ENCODE data around the gene ZNF785.
"Not testable (repeated sequence)": the region's sequence is repeated elsewhere in the genome, so short reads cannot be mapped to it uniquely, and the experiment has no call there.

The ZNF785 gene

GRCh38 chr16:30602616-30603277 lies 17.2 kb upstream of the ZNF785 start:
- DNase-seq (ENCODE audit: low read depth in 1 of 2, low spot score in 1 of 2), result no peak

DNA sequence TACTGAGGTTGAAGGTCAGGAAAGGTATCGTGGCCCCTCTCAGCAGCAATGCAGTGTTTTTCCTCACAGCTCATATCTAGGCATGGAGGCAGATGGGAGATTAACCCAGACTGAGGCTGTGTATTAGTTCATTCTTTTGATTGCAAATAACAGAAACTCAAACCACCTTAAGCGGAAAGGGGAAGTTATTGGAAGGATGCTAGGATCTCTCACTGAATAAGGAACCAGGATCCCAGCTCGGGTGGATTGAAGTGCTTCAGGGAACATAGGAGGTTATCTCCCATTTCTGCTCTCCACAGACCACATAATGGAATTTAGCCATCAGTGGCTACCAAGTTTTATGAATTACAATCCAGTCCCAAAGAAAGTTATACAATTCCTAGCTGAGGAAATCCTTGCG lies 16.5 kb upstream of the ZNF785 start:
- no peak for DNase-seq (ENCODE audit: low read depth in 1 of 2, low spot score in 1 of 2)

- no peak for DNase-seq (ENCODE audit: low read depth in 1 of 2, low spot score in 1 of 2)
These were observed 15.4 kb upstream of the ZNF785 start for GRCh38 chr16:30600929-30601328.

DNA sequence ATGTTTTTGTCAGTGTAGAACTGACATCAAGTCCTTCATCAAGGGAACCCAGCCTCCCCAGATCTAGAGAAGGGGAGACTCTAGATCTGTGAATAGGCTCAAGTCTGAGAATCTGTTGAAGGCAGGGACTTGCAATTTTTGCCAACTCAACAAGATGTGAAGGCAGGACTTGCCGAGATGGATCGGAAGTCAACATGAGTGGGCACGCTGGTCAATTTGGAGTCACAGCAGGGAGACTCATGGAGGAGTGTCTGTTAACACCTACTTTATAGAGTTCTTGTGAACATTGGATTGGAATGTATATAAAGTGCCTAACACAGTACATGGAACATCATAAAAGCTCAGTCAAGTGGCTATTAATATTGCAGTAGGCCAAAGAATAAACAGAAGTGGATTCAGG lies 14.7 kb upstream of the ZNF785 start:
- DNase-seq (ENCODE audit: low read depth in 1 of 2, low spot score in 1 of 2), result no peak

DNA sequence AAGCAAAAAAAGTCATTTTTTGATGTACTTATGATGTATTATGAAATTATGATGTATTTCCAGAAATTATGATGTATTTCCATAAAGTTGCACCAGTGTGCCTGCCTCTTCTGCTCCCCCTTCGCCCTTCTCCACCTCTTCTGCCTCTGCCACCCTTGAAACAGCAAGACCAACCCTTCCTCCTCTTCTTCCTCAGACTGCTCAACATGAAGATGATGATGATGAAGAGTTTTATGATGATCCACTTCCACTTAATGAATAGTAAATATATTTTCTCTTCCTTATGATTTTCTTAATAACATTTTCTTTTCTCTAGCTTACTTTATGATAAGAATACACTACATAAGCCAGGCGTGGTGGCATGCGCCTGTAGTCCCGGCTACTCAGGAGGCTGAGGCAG lies 7.4 kb upstream of the ZNF785 start:
- DNase-seq (ENCODE audit: low read depth in 1 of 2, low spot score in 1 of 2), result no peak

- not testable (repeated sequence) for DNase-seq (ENCODE audit: low read depth in 1 of 2, low spot score in 1 of 2)
These were observed 5.4 kb upstream of the ZNF785 start for GRCh38 chr16:30590869-30591268.

GRCh38 chr16:30589582-30589981 lies 4.1 kb upstream of the ZNF785 start:
- not testable (repeated sequence) for DNase-seq (ENCODE audit: low read depth in 1 of 2, low spot score in 1 of 2)

- no peak for DNase-seq (ENCODE audit: low read depth in 1 of 2, low spot score in 1 of 2)
These were observed 3.2 kb upstream of the ZNF785 start for GRCh38 chr16:30588651-30589050.

DNA sequence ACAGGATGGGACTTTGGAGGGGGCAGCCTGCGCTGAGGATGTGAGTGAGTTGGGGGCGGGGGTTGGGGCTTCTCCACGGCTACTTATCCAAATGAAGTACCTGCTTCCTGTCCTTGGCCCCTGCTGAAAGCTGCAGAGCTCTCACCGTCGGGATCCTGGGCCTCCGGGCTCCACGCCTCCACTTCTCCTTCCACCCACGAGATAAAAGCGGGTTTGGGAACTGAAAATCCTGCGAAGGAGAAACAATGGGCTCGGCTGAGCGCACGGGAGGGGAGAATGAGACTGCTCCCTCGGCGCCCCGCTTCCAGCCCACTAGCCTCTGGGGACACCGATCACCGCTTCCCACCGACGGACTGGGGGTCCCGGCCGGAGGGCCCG lies 486 bp downstream of the ZNF785 start:
- no peak for DNase-seq (ENCODE audit: low read depth in 1 of 2, low spot score in 1 of 2)

DNA sequence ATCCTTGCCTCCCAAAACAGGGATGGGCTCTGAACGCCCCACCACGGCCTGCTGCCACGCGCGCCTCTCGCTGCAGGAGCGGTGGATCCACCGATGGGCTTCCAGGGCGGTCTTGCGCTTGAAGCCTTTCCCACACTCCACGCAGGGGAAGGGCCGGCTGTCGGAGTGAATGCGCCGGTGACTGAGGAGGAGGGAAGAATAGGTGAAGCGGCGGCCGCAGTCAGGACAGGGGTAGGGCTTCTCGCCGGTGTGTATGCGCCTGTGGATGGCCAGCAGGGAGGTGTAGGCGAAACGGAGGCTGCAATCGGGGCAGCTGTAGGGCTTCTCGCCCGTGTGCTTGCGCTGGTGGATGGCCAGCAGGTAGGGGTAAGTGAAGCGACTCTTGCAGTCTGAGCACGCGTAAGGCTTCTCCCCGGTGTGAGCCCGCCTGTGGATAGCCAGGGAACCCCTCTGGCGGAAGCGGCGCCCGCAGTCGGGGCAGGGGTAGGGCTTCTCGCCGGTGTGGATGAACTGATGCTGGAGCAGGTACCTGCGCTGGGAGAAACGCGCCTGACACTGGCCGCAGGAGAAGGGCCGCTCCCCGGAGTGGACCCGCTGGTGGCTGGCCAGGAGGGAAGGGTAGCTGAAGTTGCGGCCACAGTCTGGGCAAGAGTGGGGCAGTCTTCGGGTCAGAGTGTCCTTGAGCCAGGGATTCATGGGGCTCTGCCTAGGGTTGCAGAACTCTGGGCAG lies 2.7 kb downstream of the ZNF785 start:
- DNase-seq (ENCODE audit: low read depth in 1 of 2, low spot score in 1 of 2), result no peak

GRCh38 chr16:30581457-30581856 lies 4.0 kb downstream of the ZNF785 start:
- DNase-seq (ENCODE audit: low read depth in 1 of 2, low spot score in 1 of 2), result no peak

DNA sequence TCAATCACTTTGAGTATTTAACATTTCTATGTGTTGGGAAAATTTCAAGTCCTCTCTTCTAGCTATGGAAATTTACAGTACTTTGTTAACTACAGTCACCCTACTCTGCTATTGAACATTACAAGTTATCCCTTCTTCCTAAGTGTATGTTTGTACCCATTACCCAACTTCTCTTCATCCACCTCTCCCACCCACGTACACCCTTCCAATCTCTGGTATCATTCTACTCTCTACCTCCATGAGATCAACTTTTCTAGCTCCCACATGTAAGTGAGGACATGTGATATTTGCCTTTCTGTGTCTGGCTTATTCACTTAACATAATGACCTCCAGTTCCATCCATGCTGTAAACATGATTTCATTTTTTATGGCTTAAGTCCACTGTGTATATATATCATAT lies 10.8 kb downstream of the ZNF785 start:
- DNase-seq (ENCODE audit: low read depth in 1 of 2, low spot score in 1 of 2), result no peak

DNA sequence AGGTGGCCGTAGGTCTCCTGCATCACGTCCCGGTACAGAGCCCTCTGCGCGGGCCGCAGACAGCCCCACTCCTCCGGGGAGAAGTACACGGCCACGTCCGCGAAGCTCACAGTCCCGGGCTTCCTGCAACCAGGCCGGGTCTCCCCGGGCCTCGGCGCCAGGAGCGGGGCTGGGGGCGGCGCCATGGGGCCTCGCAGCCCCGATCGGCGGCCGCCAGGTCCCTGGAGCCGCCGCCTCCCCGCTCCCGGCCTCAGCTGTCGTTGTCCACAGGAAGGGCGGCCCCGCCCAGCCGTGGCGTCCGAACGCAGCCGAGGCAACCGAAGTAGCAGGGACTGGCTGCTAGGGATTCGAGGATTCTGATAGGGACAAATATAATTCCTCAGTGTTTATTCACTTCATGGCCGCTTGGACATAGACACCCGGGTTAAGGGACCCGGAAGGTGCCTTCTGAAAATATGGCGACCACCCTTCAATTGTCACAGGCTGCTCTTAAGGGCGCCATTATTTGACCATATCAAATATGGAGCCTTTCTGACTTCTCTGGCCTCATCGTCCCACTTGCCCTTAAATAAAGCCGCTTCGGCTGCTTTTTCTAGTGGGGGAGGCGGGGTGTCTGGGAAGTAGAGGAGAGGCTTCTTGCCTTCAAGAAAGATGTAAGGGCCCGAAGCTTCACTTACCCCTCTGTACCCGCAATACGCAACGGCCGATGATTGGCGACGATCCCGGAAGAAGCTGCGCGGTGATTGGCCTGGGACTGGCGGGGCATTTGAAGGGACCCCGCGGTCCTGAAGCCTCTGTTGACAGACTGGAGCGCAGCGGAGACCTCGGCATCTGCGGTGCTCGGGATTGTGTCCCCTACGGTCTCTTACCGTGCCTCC lies 13.8 kb downstream of the ZNF785 start, which contains the start of gene ZNF688:
ZNF688 (minus strand) TSS at position 270 of the 878 bp plus-strand sequence; CDS start at position 185, 85 bp downstream.
- DNase-seq (ENCODE audit: low read depth in 1 of 2, low spot score in 1 of 2), result peak; percentile 72 to 95

- no peak for DNase-seq (ENCODE audit: low read depth in 1 of 2, low spot score in 1 of 2)
These were observed 14.7 kb downstream of the ZNF785 start for GRCh38 chr16:30570636-30571444.

- DNase-seq (ENCODE audit: low read depth in 1 of 2, low spot score in 1 of 2), result no peak
These were observed 15.5 kb downstream of the ZNF785 start for GRCh38 chr16:30569746-30570635.

DNA sequence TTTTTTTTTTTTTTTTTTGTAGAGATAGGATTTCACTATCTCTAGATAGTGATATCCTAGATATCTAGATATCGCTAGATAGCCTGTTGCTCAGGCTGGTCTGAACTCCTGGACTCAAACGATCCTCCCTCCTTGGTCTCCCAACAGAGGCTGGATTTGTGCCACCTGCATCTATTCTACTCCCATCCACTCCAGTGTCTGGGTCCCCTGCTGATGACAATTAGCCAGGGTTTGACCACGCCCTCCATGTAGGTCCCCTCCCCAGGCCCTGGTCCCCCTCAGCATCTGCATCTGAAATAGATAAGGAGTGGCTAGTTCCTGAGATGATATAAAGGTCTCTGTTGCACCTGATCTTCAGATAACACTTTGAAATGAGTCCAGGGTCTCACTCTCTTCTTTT lies 16.2 kb downstream of the ZNF785 start:
- DNase-seq (ENCODE audit: low read depth in 1 of 2, low spot score in 1 of 2), result no peak

DNA sequence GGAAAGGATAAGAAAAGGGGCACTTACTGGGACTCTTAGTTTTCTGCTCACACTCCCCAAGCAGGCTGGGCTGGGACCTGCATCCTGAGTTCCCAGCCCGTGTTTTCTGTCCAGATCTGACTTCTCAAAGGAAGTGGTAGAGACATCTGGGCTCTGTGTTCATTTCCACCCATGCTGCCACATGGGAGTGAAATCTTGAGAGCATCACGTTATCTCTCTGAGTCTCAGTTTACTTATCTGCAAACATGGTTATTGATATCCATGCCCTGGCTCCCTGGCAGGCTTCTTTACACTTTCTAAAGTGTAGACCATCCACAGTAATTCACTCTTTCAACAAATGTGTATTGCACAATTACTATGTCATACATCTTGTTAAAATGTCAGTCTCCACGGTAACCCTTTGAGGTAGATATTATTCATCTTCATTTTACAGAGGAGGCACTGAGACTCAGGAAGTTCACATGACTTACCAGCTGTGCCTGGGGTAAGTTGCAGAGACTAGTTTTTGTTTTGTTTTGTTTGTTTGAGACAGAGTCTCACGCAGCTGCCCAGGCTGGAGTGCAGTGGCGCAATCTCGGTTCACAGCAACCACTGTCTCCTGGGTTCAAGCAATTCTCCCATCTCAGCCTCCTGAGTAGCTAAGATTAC lies 17.4 kb downstream of the ZNF785 start:
- peak in 1 of 2 donors; percentile 42 for DNase-seq (ENCODE audit: low read depth in 1 of 2, low spot score in 1 of 2)

GRCh38 chr16:30567160-30567990 lies 18.1 kb downstream of the ZNF785 start:
- peak in 1 of 2 donors; percentile 66 for DNase-seq (ENCODE audit: low read depth in 1 of 2, low spot score in 1 of 2)

- no peak for DNase-seq (ENCODE audit: low read depth in 1 of 2, low spot score in 1 of 2)
These were observed 19.0 kb downstream of the ZNF785 start for GRCh38 chr16:30566531-30566930.

All from activated CD4-positive, alpha-beta T cell treated with anti-CD3 and anti-CD28 coated beads, Interleukin-2, amount 50 U/mL, for 24 hours (primary cell).